NB4 (cell line): Measurements from ENCODE around the gene U2SURP.

Experiments used
- MYC ChIP-seq: IDR thresholded peaks from 2 replicates; pipeline ENCODE4 v1.6.1; 2011; ENCODE audit warnings: low read depth, low read length
- POLR2A ChIP-seq: IDR thresholded peaks from 2 replicates; pipeline ENCODE4 v1.6.1; 2011; ENCODE audit warnings: mild to moderate bottlenecking; ENCODE audit not compliant: insufficient read length; ENCODE audit errors: extremely low read depth
- TF ChIP-seq, protein P1 (sequence below): IDR thresholded peaks from one replicate; pipeline ENCODE4 v1.5.1; 2012; ENCODE audit warnings: low read depth, low read length

DNA sequence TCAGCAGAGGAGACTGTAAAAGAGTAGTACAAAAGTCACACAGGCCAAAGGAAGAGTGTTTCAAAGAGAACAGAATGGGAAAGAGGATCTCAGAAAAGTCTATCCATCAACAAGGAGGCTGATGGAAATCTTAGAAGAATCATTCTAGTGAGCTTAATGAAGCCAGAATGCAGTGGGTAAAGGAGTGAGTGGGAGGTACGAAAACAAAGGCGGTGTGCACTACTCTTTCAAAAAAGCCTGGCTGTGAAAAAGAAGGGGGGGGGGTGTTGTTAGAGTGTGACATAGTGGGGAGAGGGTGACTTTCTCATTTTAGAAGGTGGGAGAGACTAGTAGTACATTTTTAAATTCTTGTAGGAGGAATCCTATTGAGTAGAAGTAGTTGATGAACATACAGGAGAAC, 49.6 kb upstream of the U2SURP start:
- TF ChIP-seq MYC, result no peak
- no peak for TF ChIP-seq POLR2A
- TF ChIP-seq, protein P1, sequence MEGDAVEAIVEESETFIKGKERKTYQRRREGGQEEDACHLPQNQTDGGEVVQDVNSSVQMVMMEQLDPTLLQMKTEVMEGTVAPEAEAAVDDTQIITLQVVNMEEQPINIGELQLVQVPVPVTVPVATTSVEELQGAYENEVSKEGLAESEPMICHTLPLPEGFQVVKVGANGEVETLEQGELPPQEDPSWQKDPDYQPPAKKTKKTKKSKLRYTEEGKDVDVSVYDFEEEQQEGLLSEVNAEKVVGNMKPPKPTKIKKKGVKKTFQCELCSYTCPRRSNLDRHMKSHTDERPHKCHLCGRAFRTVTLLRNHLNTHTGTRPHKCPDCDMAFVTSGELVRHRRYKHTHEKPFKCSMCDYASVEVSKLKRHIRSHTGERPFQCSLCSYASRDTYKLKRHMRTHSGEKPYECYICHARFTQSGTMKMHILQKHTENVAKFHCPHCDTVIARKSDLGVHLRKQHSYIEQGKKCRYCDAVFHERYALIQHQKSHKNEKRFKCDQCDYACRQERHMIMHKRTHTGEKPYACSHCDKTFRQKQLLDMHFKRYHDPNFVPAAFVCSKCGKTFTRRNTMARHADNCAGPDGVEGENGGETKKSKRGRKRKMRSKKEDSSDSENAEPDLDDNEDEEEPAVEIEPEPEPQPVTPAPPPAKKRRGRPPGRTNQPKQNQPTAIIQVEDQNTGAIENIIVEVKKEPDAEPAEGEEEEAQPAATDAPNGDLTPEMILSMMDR, result no peak
